Measurements from ENCODE around the gene TYSND1. TPM values are rescaled to one million over a fixed set of nuclear protein-coding genes. Genes with fewer than 3 reads are reported as not detected.

The TYSND1 gene
- total and polyA plus RNA-seq, 2 of the 13 experiments (the other 11 are each of a cell fraction or from before 2014, with no cell fraction given), result 3.3 to 8.9 TPM

- peak; percentile 78; the same call in 1 of the 2 replicates for TF ChIP-seq ZNF224 (CRISPR knock-in tag; IDR thresholded peaks at IDR 0.05)
- peak; percentile 77 for TF ChIP-seq MIER3 (CRISPR knock-in tag; IDR thresholded peaks at IDR 0.05; ENCODE audit: borderline replicate concordance)
- TF ChIP-seq ZBTB25 (CRISPR knock-in tag; IDR thresholded peaks at IDR 0.05), result no peak
- peak; percentile 63; the same call in 1 of the 2 replicates for TF ChIP-seq ZNF691 (CRISPR knock-in tag; IDR thresholded peaks at IDR 0.05; ENCODE audit: borderline replicate concordance, low read depth)
- no peak for TF ChIP-seq ETS1 (CRISPR knock-in tag; IDR thresholded peaks at IDR 0.05)
- TF ChIP-seq ZUFSP (CRISPR knock-in tag; IDR thresholded peaks at IDR 0.05; ENCODE audit: borderline replicate concordance), result no peak
- TF ChIP-seq SOX5 (CRISPR knock-in tag; IDR thresholded peaks at IDR 0.05; ENCODE audit: borderline replicate concordance), result no peak
- TF ChIP-seq NFE2 (CRISPR knock-in tag; IDR thresholded peaks at IDR 0.05), result no peak
- no peak for TF ChIP-seq ZKSCAN1 (IDR thresholded peaks at IDR 0.05; ENCODE audit: low read length)
- no peak for TF ChIP-seq ZNF703 (CRISPR knock-in tag; IDR thresholded peaks at IDR 0.05; ENCODE audit: borderline replicate concordance)
- TF ChIP-seq SATB2 (CRISPR knock-in tag; IDR thresholded peaks at IDR 0.05), result peak; percentile 20; the same call in 1 of the 2 replicates
- no peak for TF ChIP-seq ADNP (CRISPR knock-in tag; IDR thresholded peaks at IDR 0.05)
- TF ChIP-seq, protein P1, sequence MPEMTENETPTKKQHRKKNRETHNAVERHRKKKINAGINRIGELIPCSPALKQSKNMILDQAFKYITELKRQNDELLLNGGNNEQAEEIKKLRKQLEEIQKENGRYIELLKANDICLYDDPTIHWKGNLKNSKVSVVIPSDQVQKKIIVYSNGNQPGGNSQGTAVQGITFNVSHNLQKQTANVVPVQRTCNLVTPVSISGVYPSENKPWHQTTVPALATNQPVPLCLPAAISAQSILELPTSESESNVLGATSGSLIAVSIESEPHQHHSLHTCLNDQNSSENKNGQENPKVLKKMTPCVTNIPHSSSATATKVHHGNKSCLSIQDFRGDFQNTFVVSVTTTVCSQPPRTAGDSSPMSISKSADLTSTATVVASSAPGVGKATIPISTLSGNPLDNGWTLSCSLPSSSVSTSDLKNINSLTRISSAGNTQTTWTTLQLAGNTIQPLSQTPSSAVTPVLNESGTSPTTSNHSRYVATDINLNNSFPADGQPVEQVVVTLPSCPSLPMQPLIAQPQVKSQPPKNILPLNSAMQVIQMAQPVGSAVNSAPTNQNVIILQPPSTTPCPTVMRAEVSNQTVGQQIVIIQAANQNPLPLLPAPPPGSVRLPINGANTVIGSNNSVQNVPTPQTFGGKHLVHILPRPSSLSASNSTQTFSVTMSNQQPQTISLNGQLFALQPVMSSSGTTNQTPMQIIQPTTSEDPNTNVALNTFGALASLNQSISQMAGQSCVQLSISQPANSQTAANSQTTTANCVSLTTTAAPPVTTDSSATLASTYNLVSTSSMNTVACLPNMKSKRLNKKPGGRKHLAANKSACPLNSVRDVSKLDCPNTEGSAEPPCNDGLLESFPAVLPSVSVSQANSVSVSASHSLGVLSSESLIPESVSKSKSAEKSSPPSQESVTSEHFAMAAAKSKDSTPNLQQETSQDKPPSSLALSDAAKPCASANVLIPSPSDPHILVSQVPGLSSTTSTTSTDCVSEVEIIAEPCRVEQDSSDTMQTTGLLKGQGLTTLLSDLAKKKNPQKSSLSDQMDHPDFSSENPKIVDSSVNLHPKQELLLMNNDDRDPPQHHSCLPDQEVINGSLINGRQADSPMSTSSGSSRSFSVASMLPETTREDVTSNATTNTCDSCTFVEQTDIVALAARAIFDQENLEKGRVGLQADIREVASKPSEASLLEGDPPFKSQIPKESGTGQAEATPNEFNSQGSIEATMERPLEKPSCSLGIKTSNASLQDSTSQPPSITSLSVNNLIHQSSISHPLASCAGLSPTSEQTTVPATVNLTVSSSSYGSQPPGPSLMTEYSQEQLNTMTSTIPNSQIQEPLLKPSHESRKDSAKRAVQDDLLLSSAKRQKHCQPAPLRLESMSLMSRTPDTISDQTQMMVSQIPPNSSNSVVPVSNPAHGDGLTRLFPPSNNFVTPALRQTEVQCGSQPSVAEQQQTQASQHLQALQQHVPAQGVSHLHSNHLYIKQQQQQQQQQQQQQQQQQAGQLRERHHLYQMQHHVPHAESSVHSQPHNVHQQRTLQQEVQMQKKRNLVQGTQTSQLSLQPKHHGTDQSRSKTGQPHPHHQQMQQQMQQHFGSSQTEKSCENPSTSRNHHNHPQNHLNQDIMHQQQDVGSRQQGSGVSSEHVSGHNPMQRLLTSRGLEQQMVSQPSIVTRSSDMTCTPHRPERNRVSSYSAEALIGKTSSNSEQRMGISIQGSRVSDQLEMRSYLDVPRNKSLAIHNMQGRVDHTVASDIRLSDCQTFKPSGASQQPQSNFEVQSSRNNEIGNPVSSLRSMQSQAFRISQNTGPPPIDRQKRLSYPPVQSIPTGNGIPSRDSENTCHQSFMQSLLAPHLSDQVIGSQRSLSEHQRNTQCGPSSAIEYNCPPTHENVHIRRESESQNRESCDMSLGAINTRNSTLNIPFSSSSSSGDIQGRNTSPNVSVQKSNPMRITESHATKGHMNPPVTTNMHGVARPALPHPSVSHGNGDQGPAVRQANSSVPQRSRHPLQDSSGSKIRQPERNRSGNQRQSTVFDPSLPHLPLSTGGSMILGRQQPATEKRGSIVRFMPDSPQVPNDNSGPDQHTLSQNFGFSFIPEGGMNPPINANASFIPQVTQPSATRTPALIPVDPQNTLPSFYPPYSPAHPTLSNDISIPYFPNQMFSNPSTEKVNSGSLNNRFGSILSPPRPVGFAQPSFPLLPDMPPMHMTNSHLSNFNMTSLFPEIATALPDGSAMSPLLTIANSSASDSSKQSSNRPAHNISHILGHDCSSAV (CRISPR knock-in tag; IDR thresholded peaks at IDR 0.05; ENCODE audit: borderline replicate concordance), result no peak
- no peak for TF ChIP-seq TRIM22 (IDR thresholded peaks at IDR 0.05)
Measured at GRCh38 chr10:70146489-70147258, at the start of gene TYSND1 (continued).

Data from HepG2 (cell line).